Activated CD8-positive, alpha-beta memory T cell treated with anti-CD3 and anti-CD28 coated beads, Interleukin-2, amount 10 ng/mL, durations not matched to agents 7 days and 5 days (primary cell): ENCODE results near the gene HSD3B7. TPM values are rescaled to one million over a fixed set of nuclear protein-coding genes. Genes with fewer than 3 reads are reported as not detected.
"Not testable (repeated sequence)": the region's sequence is repeated elsewhere in the genome, so short reads cannot be mapped to it uniquely, and the experiment has no call there.

Source experiments
- ATAC-seq: fragments of 150-1000 bp; cut with Tn5 transposase; one replicate; pipeline ENCODE4 v1.10.0; 2021; ENCODE audit warnings: moderate library complexity
- CTCF ChIA-PET: fragments of 350-600 bp; sonication (Branson Sonifier 250); formaldehyde crosslinking; loops from one replicate; lab custom pipeline; 2021; ENCODE audit warnings: antibody characterized with exemption; lab: Charles Lee
- DNase-seq: peaks from one replicate; pipeline ENCODE4 v3.0.0-alpha.2; 2020
- H3K27ac Mint-ChIP-seq: one replicate; pipeline ENCODE4 v1.8.0; 2021; ENCODE audit warnings: mild to moderate bottlenecking, mixed read lengths
- H3K27me3 Mint-ChIP-seq: one replicate; pipeline ENCODE4 v1.8.0; 2021; ENCODE audit warnings: mixed read lengths
- H3K36me3 Mint-ChIP-seq: one replicate; pipeline ENCODE4 v1.8.0; 2021; ENCODE audit warnings: mild to moderate bottlenecking, mixed read lengths
- H3K4me1 Mint-ChIP-seq: one replicate; pipeline ENCODE4 v1.8.0; 2021; ENCODE audit warnings: mixed read lengths
- H3K4me3 Mint-ChIP-seq: one replicate; pipeline ENCODE4 v1.8.0; 2021; ENCODE audit warnings: mild to moderate bottlenecking, moderate library complexity, mixed read lengths
- H3K9me3 Mint-ChIP-seq: one replicate; pipeline ENCODE4 v1.8.0; 2022; ENCODE audit warnings: low read depth, mixed read lengths
- total RNA-seq, 2 experiments: library from RNA; stranded (reverse); gene quantifications; one replicate each; pipeline ENCODE4 v1.2.3, GENCODE V29; 2021

The HSD3B7 gene
- total RNA-seq, 2 experiments from 2014 or later: 6.6 to 9.7 TPM

GRCh38 chr16:31002862-31003341 is 17.9 kb downstream of the HSD3B7 start:
- no peak overlapping the region for H3K4me3 Mint-ChIP-seq

DNA sequence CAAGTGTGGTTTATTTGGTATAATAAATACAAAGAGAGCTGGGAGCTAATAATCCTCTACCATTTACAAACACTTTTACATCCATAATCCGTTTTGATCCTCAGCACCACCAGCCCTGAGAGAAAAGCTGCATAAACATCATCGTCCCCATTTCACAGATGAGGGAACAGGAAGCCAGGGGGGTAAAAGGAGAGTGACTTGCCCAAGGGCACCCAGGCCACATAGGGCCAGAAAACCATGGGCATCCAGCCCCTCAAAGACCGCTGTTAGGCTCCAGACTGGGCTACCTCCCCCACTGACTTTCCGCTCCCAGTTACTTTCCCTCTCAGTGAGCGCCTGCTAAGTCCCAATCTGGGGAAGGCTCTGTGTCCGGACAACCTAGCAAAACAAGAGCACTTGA is 18.7 kb downstream of the HSD3B7 start:
- H3K4me3 Mint-ChIP-seq: no peak overlapping the region
- ATAC-seq: no peak
- H3K27ac Mint-ChIP-seq: no peak overlapping the region
- H3K9me3 Mint-ChIP-seq: no peaks in the 10 kb centered on the region
- CTCF ChIA-PET: interaction anchor here (0.5 to 0.9 kb wide), 2 partner anchors 13 to 159 kb away, joined by 3 read pairs; no protein-coding TSS in a partner anchor
- no peak for DNase-seq
- peaks cover 22% of the 10 kb centered on the region for H3K27me3 Mint-ChIP-seq
- no peaks in the 10 kb centered on the region for H3K4me1 Mint-ChIP-seq
- H3K36me3 Mint-ChIP-seq: no peaks in the 10 kb centered on the region

More at GRCh38 chr16:31002862-31003341, 17.9 kb downstream of the HSD3B7 start:
- CTCF ChIA-PET: interaction anchor here (0.6 to 1.1 kb wide), 3 partner anchors 14 to 61 kb away, joined by 3 read pairs; partner anchors contain the start of gene HSD3B7
- Mint-ChIP-seq H3K27me3 (peaks cover 28% of the 10 kb centered on the region), H3K36me3 (no peaks in the 10 kb centered on the region), H3K27ac (no peak overlapping the region), H3K4me1 (no peaks in the 10 kb centered on the region), H3K9me3 (no peaks in the 10 kb centered on the region)
- no peak for ATAC-seq
- DNase-seq: no peak

GRCh38 chr16:31004658-31005057 is 19.7 kb downstream of the HSD3B7 start:
- no peaks in the 10 kb centered on the region for H3K36me3 Mint-ChIP-seq
- no peak overlapping the region for H3K4me3 Mint-ChIP-seq
- CTCF ChIA-PET: interaction anchor here (0.8 to 1.1 kb wide), 2 partner anchors 22 to 138 kb away, joined by 3 read pairs; no protein-coding TSS in a partner anchor
- H3K27ac Mint-ChIP-seq: no peak overlapping the region
- H3K9me3 Mint-ChIP-seq: no peaks in the 10 kb centered on the region
- no peaks in the 10 kb centered on the region for H3K4me1 Mint-ChIP-seq
- H3K27me3 Mint-ChIP-seq: peaks cover 30% of the 10 kb centered on the region
- DNase-seq (no peak), ATAC-seq (no peak)

GRCh38 chr16:31005350-31006085 is 20.5 kb downstream of the HSD3B7 start:
- Mint-ChIP-seq H3K27me3 (peaks cover 35% of the 10 kb centered on the region), H3K27ac (no peak overlapping the region), H3K36me3 (no peaks in the 10 kb centered on the region), H3K4me3 (no peak overlapping the region), H3K4me1 (no peaks in the 10 kb centered on the region), H3K9me3 (no peaks in the 10 kb centered on the region)
- CTCF ChIA-PET: interaction anchor here (1.1 kb wide), 1 partner anchor 137 kb away, joined by 3 read pairs; no protein-coding TSS in a partner anchor
- DNase-seq (no peak), ATAC-seq (no peak)

DNA sequence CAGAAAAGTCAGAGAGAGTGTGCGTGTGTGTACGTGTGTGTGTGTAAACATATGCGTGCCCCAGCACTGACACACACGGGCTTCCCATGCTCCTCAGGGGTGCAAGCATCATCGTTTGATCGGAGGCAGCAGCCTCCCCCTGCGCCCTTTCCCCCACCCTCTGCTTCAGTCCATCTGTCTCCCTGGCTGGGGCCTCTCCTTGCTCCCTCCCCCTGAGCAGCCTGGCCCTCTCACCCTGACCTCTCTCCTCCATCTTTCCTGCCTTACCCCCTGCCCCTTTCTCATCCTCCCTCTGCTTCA is 21.0 kb downstream of the HSD3B7 start:
- no peak for ATAC-seq

GRCh38 chr16:31006589-31006988 is 21.6 kb downstream of the HSD3B7 start:
- Mint-ChIP-seq H3K9me3 (no peaks in the 10 kb centered on the region), H3K36me3 (no peaks in the 10 kb centered on the region), H3K27me3 (peaks cover 42% of the 10 kb centered on the region), H3K4me1 (peaks cover 6% of the 10 kb centered on the region), H3K27ac (no peak overlapping the region), H3K4me3 (no peak overlapping the region)
- ATAC-seq (no peak), DNase-seq (no peak)
- CTCF ChIA-PET: no interaction called here

More for the DNA sequence above, 21.0 kb downstream of the HSD3B7 start:
- CTCF ChIA-PET: no interaction called here
- peaks cover 36% of the 10 kb centered on the region for H3K27me3 Mint-ChIP-seq
- no peak overlapping the region for H3K4me3 Mint-ChIP-seq
- H3K4me1 Mint-ChIP-seq: peaks cover 3% of the 10 kb centered on the region
- H3K36me3 Mint-ChIP-seq: no peaks in the 10 kb centered on the region
- H3K9me3 Mint-ChIP-seq: no peaks in the 10 kb centered on the region
- H3K27ac Mint-ChIP-seq: no peak overlapping the region
- no peak for DNase-seq

DNA sequence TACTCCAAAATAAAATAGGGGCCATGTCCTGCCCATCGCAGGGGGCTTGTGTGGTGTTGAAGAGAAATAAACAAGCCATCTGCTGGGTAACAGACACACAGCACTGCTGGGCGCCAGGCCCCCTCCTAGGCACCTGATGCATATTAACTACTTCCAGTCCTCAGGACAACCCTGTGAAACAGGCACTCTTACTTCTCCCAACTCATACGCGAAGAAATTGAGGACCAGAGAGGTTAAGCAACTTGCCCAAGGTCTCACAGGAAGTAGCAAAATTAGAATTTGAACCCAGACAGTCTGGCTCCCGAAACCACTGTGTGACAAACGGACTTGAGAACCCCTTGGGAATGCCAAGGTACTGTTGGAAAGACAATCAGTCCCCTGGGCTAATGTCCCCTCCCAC is 22.7 kb downstream of the HSD3B7 start:
- CTCF ChIA-PET: interaction anchor here (0.9 kb wide), 1 partner anchor 25 kb away, joined by 3 read pairs; no protein-coding TSS in a partner anchor
- ATAC-seq (no peak), DNase-seq (no peak)
- peaks cover 51% of the 10 kb centered on the region for H3K27me3 Mint-ChIP-seq
- no peaks in the 10 kb centered on the region for H3K9me3 Mint-ChIP-seq
- peaks cover 6% of the 10 kb centered on the region for H3K4me1 Mint-ChIP-seq
- H3K4me3 Mint-ChIP-seq: no peak overlapping the region
- no peaks in the 10 kb centered on the region for H3K36me3 Mint-ChIP-seq
- H3K27ac Mint-ChIP-seq: no peak overlapping the region

DNA sequence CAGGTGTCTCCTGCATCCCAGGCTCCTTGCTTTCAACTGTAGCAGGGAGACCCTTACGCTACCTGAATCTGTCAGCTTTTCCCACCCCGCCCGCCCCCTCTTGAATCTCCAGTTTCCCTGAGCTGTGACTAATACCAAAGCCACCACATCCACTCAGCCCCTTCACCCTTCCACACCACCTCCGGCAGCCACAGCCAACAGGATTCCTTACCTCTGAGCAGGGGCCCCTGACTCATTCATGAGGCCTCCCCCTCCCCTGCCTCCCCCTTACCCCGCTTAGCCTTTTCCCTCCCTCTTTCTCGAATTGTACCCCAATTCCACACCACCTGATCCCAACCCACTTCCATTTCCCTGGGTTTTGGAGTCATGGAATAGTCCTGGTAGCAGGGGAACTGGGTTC is 23.1 kb downstream of the HSD3B7 start:
- DNase-seq (no peak), ATAC-seq (no peak)
- Mint-ChIP-seq H3K27me3 (peaks cover 55% of the 10 kb centered on the region), H3K9me3 (no peaks in the 10 kb centered on the region), H3K4me3 (no peak overlapping the region), H3K4me1 (peaks cover 6% of the 10 kb centered on the region), H3K27ac (no peak overlapping the region), H3K36me3 (no peaks in the 10 kb centered on the region)
- CTCF ChIA-PET: interaction anchor here (0.9 kb wide), 1 partner anchor 25 kb away, joined by 3 read pairs; no protein-coding TSS in a partner anchor

DNA sequence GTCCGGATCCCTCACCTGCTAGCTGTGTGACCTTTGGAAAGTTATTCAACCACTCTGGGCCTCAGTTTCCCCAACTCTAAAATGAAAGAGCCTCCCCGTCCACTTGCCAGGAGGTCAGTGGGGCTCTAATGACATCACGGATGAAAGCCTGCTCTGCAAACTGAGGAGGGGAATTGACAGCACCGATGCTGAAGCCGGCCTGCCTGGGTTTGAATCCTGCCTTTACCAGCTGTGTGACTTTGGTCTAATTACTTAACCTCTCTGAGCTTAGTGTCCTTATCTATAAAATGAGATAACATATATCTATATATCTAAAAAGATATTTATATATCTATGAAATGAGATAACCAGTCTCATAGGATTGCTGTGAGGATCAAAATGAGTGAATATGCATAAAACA is 23.5 kb downstream of the HSD3B7 start:
- no peak overlapping the region for H3K27ac Mint-ChIP-seq
- ATAC-seq: no peak
- CTCF ChIA-PET: interaction anchor here (0.8 to 1.2 kb wide), 4 partner anchors 10 to 31 kb away, joined by 3 read pairs; no protein-coding TSS in a partner anchor

GRCh38 chr16:31009120-31009519 is 24.1 kb downstream of the HSD3B7 start:
- H3K4me1 Mint-ChIP-seq: peaks cover 6% of the 10 kb centered on the region
- peaks cover 63% of the 10 kb centered on the region for H3K27me3 Mint-ChIP-seq
- DNase-seq (no peak), ATAC-seq (no peak)
- H3K4me3 Mint-ChIP-seq: no peak overlapping the region
- no peaks in the 10 kb centered on the region for H3K36me3 Mint-ChIP-seq
- H3K9me3 Mint-ChIP-seq: no peaks in the 10 kb centered on the region
- CTCF ChIA-PET: interaction anchor here (0.8 to 1.2 kb wide), 3 partner anchors 10 to 31 kb away, joined by 3 read pairs; no protein-coding TSS in a partner anchor
- H3K27ac Mint-ChIP-seq: no peak overlapping the region

More for the DNA sequence above, 23.5 kb downstream of the HSD3B7 start:
- Mint-ChIP-seq H3K9me3 (no peaks in the 10 kb centered on the region), H3K27me3 (peaks cover 60% of the 10 kb centered on the region), H3K4me1 (peaks cover 6% of the 10 kb centered on the region), H3K4me3 (no peak overlapping the region), H3K36me3 (no peaks in the 10 kb centered on the region)
- no peak for DNase-seq

- H3K4me1 Mint-ChIP-seq: peaks cover 6% of the 10 kb centered on the region
- no peak for DNase-seq
- CTCF ChIA-PET: interaction anchor here (1.2 kb wide), 1 partner anchor 15 kb away, joined by 3 read pairs; no protein-coding TSS in a partner anchor
- H3K4me3 Mint-ChIP-seq: no peak overlapping the region
- no peak for ATAC-seq
- H3K27me3 Mint-ChIP-seq: peaks cover 67% of the 10 kb centered on the region
- H3K27ac Mint-ChIP-seq: no peak overlapping the region
- H3K9me3 Mint-ChIP-seq: no peaks in the 10 kb centered on the region
- H3K36me3 Mint-ChIP-seq: no peaks in the 10 kb centered on the region
Observed at GRCh38 chr16:31009894-31010584, 25.0 kb downstream of the HSD3B7 start.

- CTCF ChIA-PET: no interaction called here
- ATAC-seq: peak; percentile 52
- Mint-ChIP-seq H3K27me3 (peaks cover 67% of the 10 kb centered on the region), H3K36me3 (no peaks in the 10 kb centered on the region), H3K4me3 (peak within 1 kb of the TSS; percentile 51), H3K9me3 (no peaks in the 10 kb centered on the region), H3K27ac (no peak within 1 kb of the TSS), H3K4me1 (peaks cover 6% of the 10 kb centered on the region)
- no peak for DNase-seq
Observed at GRCh38 chr16:31010585-31011325, 25.7 kb downstream of the HSD3B7 start, which contains the start of gene STX1B. Gene STX1B, minus strand, starts transcription at chr16:31010638. Its CDS starts 242 bp downstream, at chr16:31010396.

- CTCF ChIA-PET: interaction anchor here (0.7 kb wide), 1 partner anchor 403 kb away, joined by 3 read pairs; no protein-coding TSS in a partner anchor
- H3K4me1 Mint-ChIP-seq, H3K4me3 Mint-ChIP-seq, H3K9me3 Mint-ChIP-seq, H3K36me3 Mint-ChIP-seq, DNase-seq, H3K27ac Mint-ChIP-seq, ATAC-seq: not testable (repeated sequence)
- peaks cover 63% of the 10 kb centered on the region for H3K27me3 Mint-ChIP-seq
Observed at GRCh38 chr16:31011815-31012214, 26.8 kb downstream of the HSD3B7 start.
